HepG2 (cell line): Measurements from ENCODE around the gene SNX13. TPM values are rescaled to one million over a fixed set of nuclear protein-coding genes. Genes with fewer than 3 reads are reported as not detected.

Source experiments
- ARID5B ChIP-seq: IDR thresholded peaks from 2 replicates; pipeline ENCODE4 v1.4.0; 2020; ENCODE audit warnings: mild to moderate bottlenecking, missing genetic modification reagents
- CTCF ChIP-seq: sonication (generic); formaldehyde crosslinking; IDR thresholded peaks from 2 replicates; pipeline ENCODE4 v1.5.0; 2020; ENCODE audit warnings: mild to moderate bottlenecking, missing genetic modification reagents, moderate library complexity
- GABPB1 ChIP-seq: IDR thresholded peaks from 2 replicates; pipeline ENCODE4 v1.6.1; 2016; ENCODE audit warnings: mild to moderate bottlenecking, missing genetic modification reagents, moderate library complexity, missing compliant biosample characterization
- GMEB1 ChIP-seq: sonication (generic); formaldehyde crosslinking; IDR thresholded peaks from 2 replicates; pipeline ENCODE4 v1.5.1; 2020; ENCODE audit warnings: missing genetic modification reagents, mild to moderate bottlenecking, borderline replicate concordance
- HNF4A ChIP-seq: sonication (generic); formaldehyde crosslinking; IDR thresholded peaks from 2 replicates; pipeline ENCODE4 v1.4.0; 2020; ENCODE audit warnings: missing genetic modification reagents
- HOXA7 ChIP-seq: sonication (generic); formaldehyde crosslinking; IDR thresholded peaks from 2 replicates; pipeline ENCODE4 v1.8.1; 2022; ENCODE audit warnings: mild to moderate bottlenecking, missing genetic modification reagents, moderate library complexity
- IRF2 ChIP-seq: IDR thresholded peaks from 2 replicates; pipeline ENCODE4 v1.6.1; 2018; ENCODE audit warnings: missing genetic modification reagents, missing compliant biosample characterization
- IRF9 ChIP-seq: sonication (generic); formaldehyde crosslinking; IDR thresholded peaks from 2 replicates; pipeline ENCODE4 v1.8.0; 2022; ENCODE audit warnings: missing genetic modification reagents, mild to moderate bottlenecking, borderline replicate concordance
- PAXIP1 ChIP-seq: sonication (generic); formaldehyde crosslinking; conservative IDR thresholded peaks from 2 replicates; pipeline ENCODE4 v1.4.0; 2020; ENCODE audit warnings: mild to moderate bottlenecking, missing genetic modification reagents, moderate library complexity
- TIGD3 ChIP-seq: sonication (generic); formaldehyde crosslinking; IDR thresholded peaks from 2 replicates; pipeline ENCODE4 v1.5.1; 2020; ENCODE audit warnings: mild to moderate bottlenecking, missing genetic modification reagents, borderline replicate concordance
- polyA plus RNA-seq, 8 experiments: library from polyadenylated mRNA; depleted of rRNA in 3 of 8; stranded (reverse) in 7 of 8; unstranded in 1 of 8; fragments of >200 nt; fragmentation: Illumina TruSeq in 4 of 8; extraction: Trizol in 4 of 8; gene quantifications; 2 replicates each; pipeline versions ENCODE4 v1.2.1 to v1.2.3, GENCODE V29; 2011 to 2016; ENCODE audit warnings: low read depth in 4 of 8, missing spikeins in 1 of 8, mixed read lengths in 1 of 8; ENCODE audit not compliant: insufficient read depth in 1 of 8
- total RNA-seq, 5 experiments: library from RNA; depleted of rRNA; stranded (reverse); fragments of >200 nt; fragmentation: Illumina TruSeq; extraction: Trizol; gene quantifications; 2 replicates each; pipeline ENCODE4 v1.2.3, GENCODE V29; 2016; ENCODE audit warnings: low read depth in 1 of 5

Gene SNX13
- total and polyA plus RNA-seq, 2 of the 13 experiments (the other 11 are each of a cell fraction or from before 2014, with no cell fraction given), result 14.3 to 32.3 TPM

- TF ChIP-seq ARID5B (peak; percentile 48; the same call in 1 of the 2 replicates), TIGD3 (no peak), IRF2 (CRISPR knock-in tag) (no peak), PAXIP1 (CRISPR knock-in tag) (0 out of 2 replicates have a peak, but pooled peaks have one; percentile 21), HOXA7 (CRISPR knock-in tag) (no peak), GABPB1 (CRISPR knock-in tag) (no peak), HNF4A (CRISPR knock-in tag) (peak; percentile 23; the same call in 1 of the 2 replicates), IRF9 (CRISPR knock-in tag) (no peak), GMEB1 (CRISPR knock-in tag) (no peak), CTCF (CRISPR knock-in tag) (no peak)
These were observed 126.2 kb downstream of the SNX13 start (continued) for GRCh38 chr7:17814058-17814457.
